ENCODE data around the gene CD99. TPM values are rescaled to one million over a fixed set of nuclear protein-coding genes. Genes with fewer than 3 reads are reported as not detected.

CD99 gene
- total and polyA plus RNA-seq, 9 of the 15 experiments (the other 6 are each of a cell fraction or from before 2014, with no cell fraction given) = 5.0 to 55.3 (median 34.5) TPM

DNA sequence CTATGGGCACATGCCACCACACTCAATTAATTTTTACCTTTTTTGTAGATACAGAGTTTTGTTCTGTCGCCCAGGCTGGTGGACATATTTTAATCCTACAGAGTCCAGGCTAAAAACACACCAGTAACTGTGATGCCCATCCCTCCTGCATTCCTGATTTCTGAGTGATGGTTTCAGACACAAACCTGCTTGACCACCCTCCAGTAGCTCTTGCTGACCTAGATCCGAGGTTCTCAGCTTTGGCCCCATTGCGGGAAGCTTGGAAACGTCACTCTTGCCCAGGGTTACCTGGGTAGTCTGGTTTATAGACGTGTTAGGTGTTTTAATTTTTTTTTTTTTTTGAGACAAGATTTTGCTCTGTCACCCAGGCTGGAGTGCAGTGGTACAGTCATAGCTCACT is 7.5 kb downstream of the CD99 start:
- in situ Hi-C loops (cut with MboI) = no loop called here
- Histone ChIP-seq H4K20me1 (replicated peaks; ENCODE audit: control insufficient read depth, insufficient read depth, low read length) (no peaks in the 10 kb centered on the region), H3K4me3 (no peak overlapping the region), H3K79me2 (ENCODE audit: control insufficient read depth, insufficient read depth, low read length) (no peaks in the 10 kb centered on the region; the same call in 2 of the 3 replicates), H3K27me3 (ENCODE audit: control insufficient read depth in 2 of 2, insufficient read depth in 2 of 2, low read length in 2 of 2) (no peaks in the 10 kb centered on the region), H3K9me3 (replicated peaks; ENCODE audit: control insufficient read depth, insufficient read depth, low read depth, low read length) (no peaks in the 10 kb centered on the region), H3K36me3 (ENCODE audit: control insufficient read depth, insufficient read depth, low read length) (no peaks in the 10 kb centered on the region), H3K9ac (ENCODE audit: insufficient read depth in 1 of 2, low read depth in 2 of 2, low read length in 2 of 2) (no peak overlapping the region), H3K27ac (ENCODE audit: extremely low read depth, low read depth, low read length) (no peak overlapping the region), H2AFZ (ENCODE audit: low read depth, low read length) (no peak overlapping the region), H3K4me2 (ENCODE audit: insufficient read depth, low read length) (no peak overlapping the region), H3K9me1 (ENCODE audit: control insufficient read depth, insufficient read depth, low read length) (no peaks in the 10 kb centered on the region), H3K4me1 (replicated peaks in 1 of 2; ENCODE audit: control insufficient read depth in 2 of 2, insufficient read depth in 2 of 2, low read length in 2 of 2) (peaks cover 3 to 9% of the 10 kb centered on the region in 2 experiments; a peak in 4 of 5 replicates)
- intact Hi-C loops (cut with micrococcal nuclease) = no loop called here
- BruUV-seq (replicated peaks) = no TSS peak
- DNase-seq (ENCODE audit: extremely low read depth in 1 of 4, low spot score in 3 of 4) (no peak), FAIRE-seq (no peak), ATAC-seq (no peak)
- 58% methylated on average over 5 of the region's 5 CpGs for WGBS (ENCODE audit: insufficient coverage, low coverage, missing lambda C conversion rate)
- POLR2A ChIA-PET = no interaction called here
- TF ChIP-seq ZNF384 (IDR thresholded peaks at IDR 0.05; ENCODE audit: low read depth, low read length) (no peak), MTA2 (IDR thresholded peaks at IDR 0.05; ENCODE audit: low read depth) (no peak), CHCHD3 (CRISPR knock-in tag; IDR thresholded peaks at IDR 0.05) (no peak), ZNF140 (CRISPR knock-in tag; IDR thresholded peaks at IDR 0.05) (no peak), ZNF57 (CRISPR knock-in tag; IDR thresholded peaks at IDR 0.05) (no peak), HMG20A (CRISPR knock-in tag; conservative IDR thresholded peaks at IDR 0.05) (no peak), IRF2 (CRISPR knock-in tag; IDR thresholded peaks at IDR 0.05) (no peak), HLTF (IDR thresholded peaks at IDR 0.05) (no peak), ZNF444 (CRISPR knock-in tag; IDR thresholded peaks at IDR 0.05) (no peak), HDAC8 (tag; IDR thresholded peaks at IDR 0.05) (no peak)
- TF ChIP-seq, protein P1, sequence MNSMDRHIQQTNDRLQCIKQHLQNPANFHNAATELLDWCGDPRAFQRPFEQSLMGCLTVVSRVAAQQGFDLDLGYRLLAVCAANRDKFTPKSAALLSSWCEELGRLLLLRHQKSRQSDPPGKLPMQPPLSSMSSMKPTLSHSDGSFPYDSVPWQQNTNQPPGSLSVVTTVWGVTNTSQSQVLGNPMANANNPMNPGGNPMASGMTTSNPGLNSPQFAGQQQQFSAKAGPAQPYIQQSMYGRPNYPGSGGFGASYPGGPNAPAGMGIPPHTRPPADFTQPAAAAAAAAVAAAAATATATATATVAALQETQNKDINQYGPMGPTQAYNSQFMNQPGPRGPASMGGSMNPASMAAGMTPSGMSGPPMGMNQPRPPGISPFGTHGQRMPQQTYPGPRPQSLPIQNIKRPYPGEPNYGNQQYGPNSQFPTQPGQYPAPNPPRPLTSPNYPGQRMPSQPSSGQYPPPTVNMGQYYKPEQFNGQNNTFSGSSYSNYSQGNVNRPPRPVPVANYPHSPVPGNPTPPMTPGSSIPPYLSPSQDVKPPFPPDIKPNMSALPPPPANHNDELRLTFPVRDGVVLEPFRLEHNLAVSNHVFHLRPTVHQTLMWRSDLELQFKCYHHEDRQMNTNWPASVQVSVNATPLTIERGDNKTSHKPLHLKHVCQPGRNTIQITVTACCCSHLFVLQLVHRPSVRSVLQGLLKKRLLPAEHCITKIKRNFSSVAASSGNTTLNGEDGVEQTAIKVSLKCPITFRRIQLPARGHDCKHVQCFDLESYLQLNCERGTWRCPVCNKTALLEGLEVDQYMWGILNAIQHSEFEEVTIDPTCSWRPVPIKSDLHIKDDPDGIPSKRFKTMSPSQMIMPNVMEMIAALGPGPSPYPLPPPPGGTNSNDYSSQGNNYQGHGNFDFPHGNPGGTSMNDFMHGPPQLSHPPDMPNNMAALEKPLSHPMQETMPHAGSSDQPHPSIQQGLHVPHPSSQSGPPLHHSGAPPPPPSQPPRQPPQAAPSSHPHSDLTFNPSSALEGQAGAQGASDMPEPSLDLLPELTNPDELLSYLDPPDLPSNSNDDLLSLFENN (IDR thresholded peaks at IDR 0.05; ENCODE audit: low read depth in 2 of 2, low read length in 2 of 2) = no peak
- TF ChIP-seq, protein P2, sequence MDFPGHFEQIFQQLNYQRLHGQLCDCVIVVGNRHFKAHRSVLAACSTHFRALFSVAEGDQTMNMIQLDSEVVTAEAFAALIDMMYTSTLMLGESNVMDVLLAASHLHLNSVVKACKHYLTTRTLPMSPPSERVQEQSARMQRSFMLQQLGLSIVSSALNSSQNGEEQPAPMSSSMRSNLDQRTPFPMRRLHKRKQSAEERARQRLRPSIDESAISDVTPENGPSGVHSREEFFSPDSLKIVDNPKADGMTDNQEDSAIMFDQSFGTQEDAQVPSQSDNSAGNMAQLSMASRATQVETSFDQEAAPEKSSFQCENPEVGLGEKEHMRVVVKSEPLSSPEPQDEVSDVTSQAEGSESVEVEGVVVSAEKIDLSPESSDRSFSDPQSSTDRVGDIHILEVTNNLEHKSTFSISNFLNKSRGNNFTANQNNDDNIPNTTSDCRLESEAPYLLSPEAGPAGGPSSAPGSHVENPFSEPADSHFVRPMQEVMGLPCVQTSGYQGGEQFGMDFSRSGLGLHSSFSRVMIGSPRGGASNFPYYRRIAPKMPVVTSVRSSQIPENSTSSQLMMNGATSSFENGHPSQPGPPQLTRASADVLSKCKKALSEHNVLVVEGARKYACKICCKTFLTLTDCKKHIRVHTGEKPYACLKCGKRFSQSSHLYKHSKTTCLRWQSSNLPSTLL (IDR thresholded peaks at IDR 0.05) = no peak
- TF ChIP-seq, protein P3, sequence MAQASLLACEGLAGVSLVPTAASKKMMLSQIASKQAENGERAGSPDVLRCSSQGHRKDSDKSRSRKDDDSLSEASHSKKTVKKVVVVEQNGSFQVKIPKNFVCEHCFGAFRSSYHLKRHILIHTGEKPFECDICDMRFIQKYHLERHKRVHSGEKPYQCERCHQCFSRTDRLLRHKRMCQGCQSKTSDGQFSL (CRISPR knock-in tag; IDR thresholded peaks at IDR 0.05) = no peak
- TF ChIP-seq, protein P3 (tag; IDR thresholded peaks at IDR 0.05) = no peak
- TF ChIP-seq, protein P4, sequence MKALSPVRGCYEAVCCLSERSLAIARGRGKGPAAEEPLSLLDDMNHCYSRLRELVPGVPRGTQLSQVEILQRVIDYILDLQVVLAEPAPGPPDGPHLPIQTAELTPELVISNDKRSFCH (CRISPR knock-in tag; IDR thresholded peaks at IDR 0.05) = no peak
- TF ChIP-seq, protein P4 (tag; IDR thresholded peaks at IDR 0.05) = no peak
- CTCF ChIA-PET (ENCODE audit: low intra/inter-chr PET ratio) = no interaction called here
